ENCODE measurements around the gene FAM3B. TPM values are rescaled to one million over a fixed set of nuclear protein-coding genes. Genes with fewer than 3 reads are reported as not detected.

FAM3B gene
- total and polyA plus RNA-seq, 2 donors = 8.5 to 13.2 TPM

- peaks cover 34 to 88% of the 10 kb centered on the region in 2 donors for H3K4me1 ChIP-seq (ENCODE audit: control insufficient read depth in 2 of 2, insufficient read depth in 2 of 2, low read length in 2 of 2)
- 76% methylated on average over 16 of the region's 16 CpGs for WGBS
- peaks cover 0 to 4% of the 10 kb centered on the region in 2 donors for H3K36me3 ChIP-seq (ENCODE audit: control insufficient read depth in 2 of 2, insufficient read depth in 2 of 2, low read length in 1 of 2)
- H3K9me3 ChIP-seq (ENCODE audit: control insufficient read depth in 2 of 2, insufficient read depth in 1 of 2, low read length in 1 of 2) = peaks cover 0 to 4% of the 10 kb centered on the region in 2 donors
- H3K27me3 ChIP-seq (ENCODE audit: control insufficient read depth in 2 of 2, insufficient read depth in 1 of 2, low read length in 1 of 2) = no peaks in the 10 kb centered on the region
- no peak for DNase-seq (ENCODE audit: low read depth in 6 of 9, low spot score in 9 of 9)
- H3K4me3 ChIP-seq (ENCODE audit: low read length in 2 of 2) = peak overlapping the region; percentile 46 to 53
- H3K27ac ChIP-seq (ENCODE audit: low read depth in 1 of 2, low read length in 1 of 2) = peak overlapping the region; percentile 97 to 100
Measured at GRCh38 chr21:41362605-41363369, 46.2 kb downstream of the FAM3B start.

GRCh38 chr21:41363370-41364270, 47.0 kb downstream of the FAM3B start:
- 96% methylated on average over 18 of the region's 18 CpGs for WGBS
- peaks cover 40 to 92% of the 10 kb centered on the region in 2 donors for H3K4me1 ChIP-seq (ENCODE audit: control insufficient read depth in 2 of 2, insufficient read depth in 2 of 2, low read length in 2 of 2)
- H3K27me3 ChIP-seq (ENCODE audit: control insufficient read depth in 2 of 2, insufficient read depth in 1 of 2, low read length in 1 of 2) = no peaks in the 10 kb centered on the region
- peaks cover 0 to 4% of the 10 kb centered on the region in 2 donors for H3K36me3 ChIP-seq (ENCODE audit: control insufficient read depth in 2 of 2, insufficient read depth in 2 of 2, low read length in 1 of 2)
- peaks cover 0 to 4% of the 10 kb centered on the region in 2 donors for H3K9me3 ChIP-seq (ENCODE audit: control insufficient read depth in 2 of 2, insufficient read depth in 1 of 2, low read length in 1 of 2)
- peak overlapping the region; percentile 86 to 100 for H3K27ac ChIP-seq (ENCODE audit: low read depth in 1 of 2, low read length in 1 of 2)
- DNase-seq (ENCODE audit: low read depth in 6 of 9, low spot score in 9 of 9) = no peak
- H3K4me3 ChIP-seq (ENCODE audit: low read length in 2 of 2) = peak overlapping the region in 1 of 2 donors; percentile 53

DNA sequence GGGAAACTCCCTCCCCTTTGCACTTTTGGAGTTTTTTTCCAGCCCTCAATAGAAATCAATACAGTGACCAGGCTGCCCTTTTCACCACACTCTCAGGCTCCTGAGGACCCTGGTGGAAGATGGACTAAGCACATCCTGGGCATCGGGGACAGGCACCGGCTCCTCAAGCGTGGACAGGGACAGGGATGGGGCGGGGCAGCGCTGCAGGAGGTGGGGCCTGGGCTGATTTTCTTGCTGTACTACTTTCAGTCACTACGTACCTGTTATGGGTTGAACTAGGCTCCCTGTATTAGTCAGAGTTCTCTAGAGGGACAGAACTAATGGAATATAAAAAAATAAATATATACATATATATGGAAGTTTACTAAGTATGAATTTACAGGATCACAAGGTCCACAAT, 47.7 kb downstream of the FAM3B start:
- Histone ChIP-seq H3K4me1 (ENCODE audit: control insufficient read depth in 2 of 2, insufficient read depth in 2 of 2, low read length in 2 of 2) (peaks cover 46 to 93% of the 10 kb centered on the region in 2 donors), H3K4me3 (ENCODE audit: low read length in 2 of 2) (no peak overlapping the region), H3K27me3 (ENCODE audit: control insufficient read depth in 2 of 2, insufficient read depth in 1 of 2, low read length in 1 of 2) (no peaks in the 10 kb centered on the region), H3K27ac (ENCODE audit: low read depth in 1 of 2, low read length in 1 of 2) (no peak overlapping the region), H3K36me3 (ENCODE audit: control insufficient read depth in 2 of 2, insufficient read depth in 2 of 2, low read length in 1 of 2) (peaks cover 0 to 4% of the 10 kb centered on the region in 2 donors), H3K9me3 (ENCODE audit: control insufficient read depth in 2 of 2, insufficient read depth in 1 of 2, low read length in 1 of 2) (peaks cover 0 to 6% of the 10 kb centered on the region in 2 donors)
- 97% methylated on average over 6 of the region's 6 CpGs for WGBS
- no peak for DNase-seq (ENCODE audit: low read depth in 6 of 9, low spot score in 9 of 9)

DNA sequence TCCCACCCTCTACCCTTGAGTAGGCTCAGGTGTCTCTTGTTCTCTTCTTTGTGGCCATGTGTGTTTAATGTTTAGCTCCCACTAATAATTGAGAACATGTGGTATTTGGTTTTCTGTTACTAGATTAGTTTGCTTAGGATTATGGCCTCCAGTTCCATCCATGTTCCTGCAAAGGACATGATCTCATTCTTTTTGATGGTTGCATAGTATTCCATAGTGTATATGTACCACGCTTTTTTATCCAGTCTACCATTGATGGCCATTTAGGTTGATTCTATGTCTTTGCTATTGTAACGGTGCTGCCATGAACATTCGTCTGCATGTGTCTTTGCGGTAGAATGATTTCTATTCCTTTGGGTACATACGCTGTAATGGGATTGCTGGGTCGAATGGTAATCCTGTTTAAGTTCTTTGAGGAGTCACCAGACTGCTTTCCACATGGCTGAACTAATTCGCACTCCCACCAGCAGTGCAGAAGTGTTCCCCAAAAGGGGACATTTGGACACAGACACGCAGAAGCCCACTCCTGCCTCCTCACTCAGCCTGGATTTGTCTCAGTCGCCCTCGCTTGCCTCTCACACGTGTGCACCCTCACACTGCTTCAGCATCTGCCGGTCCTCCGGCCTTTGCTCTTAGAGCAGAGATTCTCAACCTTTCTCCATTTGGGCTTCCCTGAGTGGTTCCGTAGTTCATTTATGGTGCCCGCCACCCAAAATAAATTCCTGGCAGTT, 48.9 kb downstream of the FAM3B start:
- DNase-seq (ENCODE audit: low read depth in 6 of 9, low spot score in 9 of 9) = no peak
- Histone ChIP-seq H3K9me3 (ENCODE audit: control insufficient read depth in 2 of 2, insufficient read depth in 1 of 2, low read length in 1 of 2) (peaks cover 0 to 8% of the 10 kb centered on the region in 2 donors), H3K4me3 (ENCODE audit: low read length in 2 of 2) (no peak overlapping the region), H3K4me1 (ENCODE audit: control insufficient read depth in 2 of 2, insufficient read depth in 2 of 2, low read length in 2 of 2) (peaks cover 48 to 92% of the 10 kb centered on the region in 2 donors), H3K36me3 (ENCODE audit: control insufficient read depth in 2 of 2, insufficient read depth in 2 of 2, low read length in 1 of 2) (peaks cover 0 to 4% of the 10 kb centered on the region in 2 donors), H3K27ac (ENCODE audit: low read depth in 1 of 2, low read length in 1 of 2) (no peak overlapping the region), H3K27me3 (ENCODE audit: control insufficient read depth in 2 of 2, insufficient read depth in 1 of 2, low read length in 1 of 2) (no peaks in the 10 kb centered on the region)
- 98% methylated on average over 15 of the region's 15 CpGs for WGBS

GRCh38 chr21:41366522-41367151, 50.0 kb downstream of the FAM3B start:
- peak in 1 of 9 donors; percentile 58 for DNase-seq (ENCODE audit: low read depth in 6 of 9, low spot score in 9 of 9)
- Histone ChIP-seq H3K9me3 (ENCODE audit: control insufficient read depth in 2 of 2, insufficient read depth in 1 of 2, low read length in 1 of 2) (peaks cover 0 to 8% of the 10 kb centered on the region in 2 donors), H3K4me1 (ENCODE audit: control insufficient read depth in 2 of 2, insufficient read depth in 2 of 2, low read length in 2 of 2) (peaks cover 44 to 92% of the 10 kb centered on the region in 2 donors), H3K27me3 (ENCODE audit: control insufficient read depth in 2 of 2, insufficient read depth in 1 of 2, low read length in 1 of 2) (no peaks in the 10 kb centered on the region), H3K4me3 (ENCODE audit: low read length in 2 of 2) (no peak overlapping the region), H3K36me3 (ENCODE audit: control insufficient read depth in 2 of 2, insufficient read depth in 2 of 2, low read length in 1 of 2) (peaks cover 0 to 4% of the 10 kb centered on the region in 2 donors), H3K27ac (ENCODE audit: low read depth in 1 of 2, low read length in 1 of 2) (peak overlapping the region; percentile 32 to 89)
- WGBS = 82% methylated on average over 12 of the region's 12 CpGs

GRCh38 chr21:41367301-41367944, 50.8 kb downstream of the FAM3B start:
- peaks cover 47 to 85% of the 10 kb centered on the region in 2 donors for H3K4me1 ChIP-seq (ENCODE audit: control insufficient read depth in 2 of 2, insufficient read depth in 2 of 2, low read length in 2 of 2)
- DNase-seq (ENCODE audit: low read depth in 6 of 9, low spot score in 9 of 9) = no peak
- H3K4me3 ChIP-seq (ENCODE audit: low read length in 2 of 2) = no peak overlapping the region
- peaks cover 0 to 4% of the 10 kb centered on the region in 2 donors for H3K36me3 ChIP-seq (ENCODE audit: control insufficient read depth in 2 of 2, insufficient read depth in 2 of 2, low read length in 1 of 2)
- WGBS = 93% methylated on average over 9 of the region's 9 CpGs
- peak overlapping the region; percentile 72 to 89 for H3K27ac ChIP-seq (ENCODE audit: low read depth in 1 of 2, low read length in 1 of 2)
- H3K9me3 ChIP-seq (ENCODE audit: control insufficient read depth in 2 of 2, insufficient read depth in 1 of 2, low read length in 1 of 2) = peaks cover 0 to 8% of the 10 kb centered on the region in 2 donors
- H3K27me3 ChIP-seq (ENCODE audit: control insufficient read depth in 2 of 2, insufficient read depth in 1 of 2, low read length in 1 of 2) = no peaks in the 10 kb centered on the region

GRCh38 chr21:41367945-41368734, 51.5 kb downstream of the FAM3B start:
- H3K9me3 ChIP-seq (ENCODE audit: control insufficient read depth in 2 of 2, insufficient read depth in 1 of 2, low read length in 1 of 2) = peaks cover 0 to 4% of the 10 kb centered on the region in 2 donors
- WGBS = 95% methylated on average over 15 of the region's 15 CpGs
- H3K4me3 ChIP-seq (ENCODE audit: low read length in 2 of 2) = no peak overlapping the region
- peaks cover 0 to 4% of the 10 kb centered on the region in 2 donors for H3K36me3 ChIP-seq (ENCODE audit: control insufficient read depth in 2 of 2, insufficient read depth in 2 of 2, low read length in 1 of 2)
- H3K27me3 ChIP-seq (ENCODE audit: control insufficient read depth in 2 of 2, insufficient read depth in 1 of 2, low read length in 1 of 2) = no peaks in the 10 kb centered on the region
- peak overlapping the region; percentile 89 to 93 for H3K27ac ChIP-seq (ENCODE audit: low read depth in 1 of 2, low read length in 1 of 2)
- peaks cover 48 to 84% of the 10 kb centered on the region in 2 donors for H3K4me1 ChIP-seq (ENCODE audit: control insufficient read depth in 2 of 2, insufficient read depth in 2 of 2, low read length in 2 of 2)
- DNase-seq (ENCODE audit: low read depth in 6 of 9, low spot score in 9 of 9) = peak in 1 of 9 donors; percentile 40
